NB4 (cell line): ENCODE measurements around the gene TST.

Experiments
- DNase-seq: peaks from one replicate; pipeline ENCODE4 v3.0.0; 2010; ENCODE audit warnings: low read depth
- H3K4me3 ChIP-seq: one replicate; pipeline ENCODE4 v1.5.1; 2011; ENCODE audit warnings: mild to moderate bottlenecking, low read depth, low read length, moderate library complexity
- MAX ChIP-seq: IDR thresholded peaks from 2 replicates; pipeline ENCODE4 v1.6.1; 2011; ENCODE audit warnings: low read depth, low read length
- MYC ChIP-seq: IDR thresholded peaks from 2 replicates; pipeline ENCODE4 v1.6.1; 2011; ENCODE audit warnings: low read depth, low read length
- POLR2A ChIP-seq: IDR thresholded peaks from 2 replicates; pipeline ENCODE4 v1.6.1; 2011; ENCODE audit warnings: mild to moderate bottlenecking; ENCODE audit not compliant: insufficient read length; ENCODE audit errors: extremely low read depth
- TF ChIP-seq, protein P1 (sequence below): IDR thresholded peaks from one replicate; pipeline ENCODE4 v1.5.1; 2012; ENCODE audit warnings: low read depth, low read length

Gene TST

DNA sequence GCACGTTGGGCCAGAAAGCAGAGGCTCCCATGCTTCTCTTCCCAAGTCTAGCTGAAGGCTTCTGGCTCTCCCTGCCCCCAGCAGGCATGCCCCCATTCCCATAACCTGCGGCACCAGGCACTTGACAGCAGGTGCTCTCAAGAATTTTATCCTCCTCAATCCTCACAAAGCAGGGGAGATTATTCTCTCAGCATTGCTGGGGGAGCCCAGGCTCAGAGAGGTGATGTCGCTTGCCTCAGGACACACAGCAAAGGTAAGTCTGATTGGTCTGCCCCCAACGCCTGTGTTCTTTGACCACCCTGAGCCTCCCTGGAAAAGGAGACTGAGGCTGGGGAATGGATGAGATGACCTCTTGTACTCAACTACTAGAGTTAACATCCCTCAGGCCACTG, 4.8 kb downstream of the TST start:
- TF ChIP-seq POLR2A (no peak), MAX (no peak), MYC (no peak)
- TF ChIP-seq, protein P1, sequence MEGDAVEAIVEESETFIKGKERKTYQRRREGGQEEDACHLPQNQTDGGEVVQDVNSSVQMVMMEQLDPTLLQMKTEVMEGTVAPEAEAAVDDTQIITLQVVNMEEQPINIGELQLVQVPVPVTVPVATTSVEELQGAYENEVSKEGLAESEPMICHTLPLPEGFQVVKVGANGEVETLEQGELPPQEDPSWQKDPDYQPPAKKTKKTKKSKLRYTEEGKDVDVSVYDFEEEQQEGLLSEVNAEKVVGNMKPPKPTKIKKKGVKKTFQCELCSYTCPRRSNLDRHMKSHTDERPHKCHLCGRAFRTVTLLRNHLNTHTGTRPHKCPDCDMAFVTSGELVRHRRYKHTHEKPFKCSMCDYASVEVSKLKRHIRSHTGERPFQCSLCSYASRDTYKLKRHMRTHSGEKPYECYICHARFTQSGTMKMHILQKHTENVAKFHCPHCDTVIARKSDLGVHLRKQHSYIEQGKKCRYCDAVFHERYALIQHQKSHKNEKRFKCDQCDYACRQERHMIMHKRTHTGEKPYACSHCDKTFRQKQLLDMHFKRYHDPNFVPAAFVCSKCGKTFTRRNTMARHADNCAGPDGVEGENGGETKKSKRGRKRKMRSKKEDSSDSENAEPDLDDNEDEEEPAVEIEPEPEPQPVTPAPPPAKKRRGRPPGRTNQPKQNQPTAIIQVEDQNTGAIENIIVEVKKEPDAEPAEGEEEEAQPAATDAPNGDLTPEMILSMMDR, result no peak
- H3K4me3 ChIP-seq, result no peak overlapping the region
- no peak for DNase-seq

DNA sequence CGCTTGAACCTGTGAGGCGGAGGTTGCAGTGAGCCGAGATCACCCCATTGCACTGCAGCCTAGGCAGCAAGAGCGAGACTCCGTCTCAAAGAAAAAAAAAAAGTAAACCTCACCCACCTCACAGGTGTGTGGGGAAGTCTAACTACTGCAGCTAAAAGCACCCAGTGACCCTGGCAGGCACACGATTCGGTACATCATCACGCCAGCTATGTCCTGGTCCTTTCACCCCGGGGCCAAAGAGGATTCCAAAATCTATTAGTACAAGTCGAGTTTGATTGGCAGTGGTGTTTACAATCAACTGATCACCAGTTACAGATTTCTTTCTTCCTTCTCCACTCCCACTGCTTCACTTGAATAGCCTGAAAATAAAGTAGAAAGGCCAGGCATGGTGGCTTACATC, 6.3 kb downstream of the TST start:
- TF ChIP-seq MAX, result no peak
- TF ChIP-seq, protein P1, result no peak
- no peak for TF ChIP-seq MYC
- no peak for TF ChIP-seq POLR2A
- no peak for DNase-seq
- no peak overlapping the region for H3K4me3 ChIP-seq

DNA sequence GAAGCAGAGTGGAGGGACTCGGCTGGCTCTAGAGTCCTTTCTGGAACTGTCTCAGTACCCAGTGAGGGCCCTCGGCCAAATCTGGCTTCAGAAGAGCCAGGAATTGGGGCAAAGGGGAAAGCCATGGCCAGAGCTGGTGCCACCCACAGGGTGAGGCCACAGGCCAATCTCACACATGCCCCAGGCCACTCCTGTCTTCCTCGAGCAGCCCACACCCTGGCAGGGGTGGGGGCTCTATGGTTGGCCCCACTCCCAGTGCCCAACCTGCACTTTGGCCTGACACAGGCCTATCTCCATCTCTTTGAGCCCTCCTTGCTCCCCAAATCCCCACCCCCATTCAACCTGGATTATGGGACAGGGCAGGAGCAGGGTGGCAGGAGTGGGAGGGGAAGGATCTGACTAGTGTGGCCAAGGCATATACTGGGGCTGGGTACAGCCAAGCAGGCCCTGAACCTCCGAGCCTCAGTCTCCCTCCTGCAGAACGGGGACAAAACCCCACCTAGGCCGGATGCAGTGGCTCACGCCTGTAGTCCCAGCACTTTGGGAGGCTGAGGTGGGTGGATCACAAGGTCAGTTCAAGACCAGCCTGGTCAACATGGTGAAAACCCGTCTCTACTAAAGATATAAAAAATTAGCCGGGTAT, 6.9 kb downstream of the TST start:
- no peak overlapping the region for H3K4me3 ChIP-seq
- TF ChIP-seq MYC, result no peak
- TF ChIP-seq POLR2A, result no peak
- TF ChIP-seq MAX, result no peak

DNA sequence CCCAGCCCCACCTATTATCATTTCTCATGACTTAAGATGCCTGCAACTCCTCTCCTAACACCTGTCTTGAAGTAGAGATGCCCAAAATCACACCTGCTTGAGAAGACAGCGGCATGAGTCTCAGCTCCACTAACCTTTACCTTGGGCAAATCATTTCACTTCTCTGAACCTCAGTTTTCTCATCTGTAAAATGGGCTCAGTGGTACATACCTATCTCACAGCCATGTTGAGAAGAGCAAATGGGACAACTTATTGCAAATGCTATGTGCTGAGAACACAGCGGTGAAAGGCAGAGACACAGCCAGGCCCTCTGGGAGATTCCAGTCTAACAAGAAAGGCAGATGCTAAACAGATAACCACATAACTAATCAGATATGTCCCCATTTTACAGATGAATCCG, 7.8 kb downstream of the TST start:
- no peak for DNase-seq
- TF ChIP-seq MAX, result no peak
- H3K4me3 ChIP-seq, result no peak overlapping the region

More for the DNA sequence above, 6.9 kb downstream of the TST start:
- DNase-seq, result no peak

- TF ChIP-seq MAX (no peak), MYC (no peak), POLR2A (no peak)
- TF ChIP-seq, protein P1, result no peak
- no peak overlapping the region for H3K4me3 ChIP-seq
- DNase-seq, result no peak
Observed at GRCh38 chr22:37010976-37011375, 8.3 kb downstream of the TST start.

DNA sequence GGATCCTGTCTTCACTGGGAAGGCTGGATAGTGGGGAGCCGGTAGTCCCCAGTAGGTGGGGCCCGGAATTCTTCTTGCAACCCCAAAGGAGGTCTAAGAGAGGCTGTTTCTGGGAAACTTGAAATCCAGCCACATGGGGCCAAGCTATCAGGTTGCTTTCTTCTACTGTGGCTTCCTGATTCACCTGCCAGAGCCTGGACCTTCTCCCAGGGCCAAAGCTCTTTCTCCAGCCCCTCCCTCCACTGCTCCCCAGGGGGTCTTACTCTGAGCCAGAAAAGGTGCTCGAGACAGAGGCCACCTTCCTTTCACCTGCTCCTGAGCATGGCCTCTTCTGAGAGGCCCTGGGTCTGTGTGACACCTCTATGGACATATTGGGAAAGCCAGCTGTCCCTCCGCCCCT, 9.1 kb downstream of the TST start:
- TF ChIP-seq, protein P1, result no peak
- TF ChIP-seq MYC, result no peak
- TF ChIP-seq POLR2A, result no peak
- no peak for TF ChIP-seq MAX
- DNase-seq, result no peak
- H3K4me3 ChIP-seq, result no peak overlapping the region

GRCh38 chr22:37009490-37009889, 9.8 kb downstream of the TST start:
- DNase-seq, result no peak
- TF ChIP-seq POLR2A (no peak), MYC (no peak), MAX (no peak)
- TF ChIP-seq, protein P1, result no peak
- no peak overlapping the region for H3K4me3 ChIP-seq
